ENCODE data around the gene PLPP4. TPM values are rescaled to one million over a fixed set of nuclear protein-coding genes. Genes with fewer than 3 reads are reported as not detected.

PLPP4 gene
- total RNA-seq, 4 donors from 2014 or later = 0.72 to 1.9 TPM; not detected in 2

GRCh38 chr10:120483651-120484301, 26.7 kb downstream of the PLPP4 start:
- ATAC-seq (ENCODE audit: low FRiP score) (no peak), DNase-seq (ENCODE audit: low spot score) (no peak)
- TF ChIP-seq CTCF (IDR thresholded peaks at IDR 0.05) = no peak

GRCh38 chr10:120485946-120486345, 28.9 kb downstream of the PLPP4 start:
- no peak for DNase-seq (ENCODE audit: low spot score)
- no peak for ATAC-seq (ENCODE audit: low FRiP score)
- no peak for TF ChIP-seq CTCF (IDR thresholded peaks at IDR 0.05)

- ATAC-seq (ENCODE audit: low FRiP score) (no peak), DNase-seq (ENCODE audit: low spot score) (no peak)
- TF ChIP-seq CTCF (IDR thresholded peaks at IDR 0.05) = no peak
Measured at GRCh38 chr10:120486671-120487205, 29.7 kb downstream of the PLPP4 start.

- no peak for TF ChIP-seq CTCF (IDR thresholded peaks at IDR 0.05)
- ATAC-seq (ENCODE audit: low FRiP score) (no peak), DNase-seq (ENCODE audit: low spot score) (no peak)
Measured at GRCh38 chr10:120490288-120490687, 33.3 kb downstream of the PLPP4 start.

GRCh38 chr10:120492346-120492745, 35.3 kb downstream of the PLPP4 start:
- no peak for DNase-seq (ENCODE audit: low spot score)
- no peak for ATAC-seq (ENCODE audit: low FRiP score)
- TF ChIP-seq CTCF (IDR thresholded peaks at IDR 0.05) = no peak

GRCh38 chr10:120493411-120494312, 36.6 kb downstream of the PLPP4 start:
- DNase-seq (ENCODE audit: low spot score) (no peak), ATAC-seq (ENCODE audit: low FRiP score) (no peak)
- TF ChIP-seq CTCF (IDR thresholded peaks at IDR 0.05) = no peak

Data from omental fat pad (tissue), 4 donors.